Thyroid gland (tissue), 4 donors: ENCODE data around the gene CCDC136.

Experiments
- CTCF ChIP-seq, 6 experiments: fragments of 200-600 bp in 3 of 6; fragments of 450-650 bp in 3 of 6; sonication (generic) in 3 of 6; IDR thresholded peaks; one replicate each; pipeline ENCODE4 v1.5.1; 2016 to 2019; ENCODE audit warnings: antibody characterized with exemption in 6 of 6, mild to moderate bottlenecking in 2 of 6, inconsistent platforms in 1 of 6, moderate library complexity in 1 of 6
- POLR2A ChIP-seq, 2 donors: fragments of 450-650 bp; IDR thresholded peaks; one replicate each; pipeline ENCODE4 v1.6.1; 2017; ENCODE audit warnings: antibody characterized with exemption in 2 of 2, mild to moderate bottlenecking in 2 of 2, moderate library complexity in 1 of 2

GRCh38 chr7:128848289-128849155 lies 56.8 kb downstream of the CCDC136 start:
- TF ChIP-seq CTCF (IDR thresholded peaks at IDR 0.05): no peak
- no peak for TF ChIP-seq POLR2A (IDR thresholded peaks at IDR 0.05)
